ENCODE measurements around the gene APC.
A peak's percentile ranks its signal among the peaks of the same experiment; 100 is the strongest.

Gene APC

DNA sequence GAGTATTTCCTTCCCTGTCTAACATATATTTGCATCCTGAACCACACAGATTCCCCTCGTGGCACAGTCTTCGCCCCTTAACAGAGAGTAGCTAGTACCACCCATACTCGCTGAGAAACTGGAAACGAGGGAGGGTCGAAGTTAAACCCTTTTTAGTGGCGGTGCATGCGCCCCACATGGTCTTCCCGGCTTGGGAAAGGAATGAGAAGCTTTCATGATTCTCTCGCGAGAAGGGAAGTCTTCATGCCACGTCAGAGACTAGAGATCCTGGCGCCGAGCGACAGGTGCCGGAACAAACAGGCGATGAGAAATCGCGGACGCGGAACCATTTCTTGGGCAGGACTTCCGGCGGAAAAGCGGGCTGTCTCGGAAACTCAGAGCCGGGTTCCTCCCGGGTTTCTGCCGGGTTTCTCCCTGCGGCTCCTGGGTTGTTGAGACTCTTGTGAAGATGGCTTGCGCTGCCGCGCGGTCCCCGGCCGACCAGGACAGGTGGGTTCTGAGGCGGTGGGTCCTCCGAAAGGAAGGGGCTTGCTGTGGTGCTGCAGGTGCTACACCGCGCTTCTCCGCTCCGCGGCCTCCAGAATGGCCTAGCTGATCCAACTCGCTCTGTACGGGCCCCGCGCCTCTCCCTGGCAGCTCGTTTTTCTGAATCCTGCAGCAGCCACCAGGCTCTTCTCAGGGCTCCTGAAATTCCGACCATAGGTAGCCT is 123.4 kb downstream of the APC start, which contains the start of gene SRP19 (continued):
- TF ChIP-seq, protein P1, sequence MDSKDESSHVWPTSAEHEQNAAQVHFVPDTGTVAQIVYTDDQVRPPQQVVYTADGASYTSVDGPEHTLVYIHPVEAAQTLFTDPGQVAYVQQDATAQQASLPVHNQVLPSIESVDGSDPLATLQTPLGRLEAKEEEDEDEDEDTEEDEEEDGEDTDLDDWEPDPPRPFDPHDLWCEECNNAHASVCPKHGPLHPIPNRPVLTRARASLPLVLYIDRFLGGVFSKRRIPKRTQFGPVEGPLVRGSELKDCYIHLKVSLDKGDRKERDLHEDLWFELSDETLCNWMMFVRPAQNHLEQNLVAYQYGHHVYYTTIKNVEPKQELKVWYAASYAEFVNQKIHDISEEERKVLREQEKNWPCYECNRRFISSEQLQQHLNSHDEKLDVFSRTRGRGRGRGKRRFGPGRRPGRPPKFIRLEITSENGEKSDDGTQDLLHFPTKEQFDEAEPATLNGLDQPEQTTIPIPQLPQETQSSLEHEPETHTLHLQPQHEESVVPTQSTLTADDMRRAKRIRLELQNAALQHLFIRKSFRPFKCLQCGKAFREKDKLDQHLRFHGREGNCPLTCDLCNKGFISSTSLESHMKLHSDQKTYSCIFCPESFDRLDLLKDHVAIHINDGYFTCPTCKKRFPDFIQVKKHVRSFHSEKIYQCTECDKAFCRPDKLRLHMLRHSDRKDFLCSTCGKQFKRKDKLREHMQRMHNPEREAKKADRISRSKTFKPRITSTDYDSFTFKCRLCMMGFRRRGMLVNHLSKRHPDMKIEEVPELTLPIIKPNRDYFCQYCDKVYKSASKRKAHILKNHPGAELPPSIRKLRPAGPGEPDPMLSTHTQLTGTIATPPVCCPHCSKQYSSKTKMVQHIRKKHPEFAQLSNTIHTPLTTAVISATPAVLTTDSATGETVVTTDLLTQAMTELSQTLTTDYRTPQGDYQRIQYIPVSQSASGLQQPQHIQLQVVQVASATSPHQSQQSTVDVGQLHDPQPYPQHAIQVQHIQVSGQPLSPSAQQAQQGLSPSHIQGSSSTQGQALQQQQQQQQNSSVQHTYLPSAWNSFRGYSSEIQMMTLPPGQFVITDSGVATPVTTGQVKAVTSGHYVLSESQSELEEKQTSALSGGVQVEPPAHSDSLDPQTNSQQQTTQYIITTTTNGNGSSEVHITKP (tag by site-specific recombination; IDR thresholded peaks at IDR 0.05): peak; percentile 39
- TF ChIP-seq, protein P2, sequence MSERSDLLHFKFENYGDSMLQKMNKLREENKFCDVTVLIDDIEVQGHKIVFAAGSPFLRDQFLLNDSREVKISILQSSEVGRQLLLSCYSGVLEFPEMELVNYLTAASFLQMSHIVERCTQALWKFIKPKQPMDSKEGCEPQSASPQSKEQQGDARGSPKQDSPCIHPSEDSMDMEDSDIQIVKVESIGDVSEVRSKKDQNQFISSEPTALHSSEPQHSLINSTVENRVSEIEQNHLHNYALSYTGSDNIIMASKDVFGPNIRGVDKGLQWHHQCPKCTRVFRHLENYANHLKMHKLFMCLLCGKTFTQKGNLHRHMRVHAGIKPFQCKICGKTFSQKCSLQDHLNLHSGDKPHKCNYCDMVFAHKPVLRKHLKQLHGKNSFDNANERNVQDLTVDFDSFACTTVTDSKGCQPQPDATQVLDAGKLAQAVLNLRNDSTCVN (tag by site-specific recombination; optimal IDR thresholded peaks at IDR 0.05): peak; percentile 28
- TF ChIP-seq ZNF623 (tag by site-specific recombination; IDR thresholded peaks at IDR 0.05): no peak
- TF ChIP-seq, protein P3, sequence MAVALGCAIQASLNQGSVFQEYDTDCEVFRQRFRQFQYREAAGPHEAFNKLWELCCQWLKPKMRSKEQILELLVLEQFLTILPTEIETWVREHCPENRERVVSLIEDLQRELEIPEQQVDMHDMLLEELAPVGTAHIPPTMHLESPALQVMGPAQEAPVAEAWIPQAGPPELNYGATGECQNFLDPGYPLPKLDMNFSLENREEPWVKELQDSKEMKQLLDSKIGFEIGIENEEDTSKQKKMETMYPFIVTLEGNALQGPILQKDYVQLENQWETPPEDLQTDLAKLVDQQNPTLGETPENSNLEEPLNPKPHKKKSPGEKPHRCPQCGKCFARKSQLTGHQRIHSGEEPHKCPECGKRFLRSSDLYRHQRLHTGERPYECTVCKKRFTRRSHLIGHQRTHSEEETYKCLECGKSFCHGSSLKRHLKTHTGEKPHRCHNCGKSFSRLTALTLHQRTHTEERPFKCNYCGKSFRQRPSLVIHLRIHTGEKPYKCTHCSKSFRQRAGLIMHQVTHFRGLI (tag by site-specific recombination; IDR thresholded peaks at IDR 0.05): peak; percentile 38; the same call in 1 of the 2 replicates
- TF ChIP-seq ZNF654 (tag by site-specific recombination; IDR thresholded peaks at IDR 0.05; ENCODE audit: low read depth): no peak
- 0 out of 2 replicates have a peak, but pooled peaks have one; percentile 18 for TF ChIP-seq ZFP37 (tag by site-specific recombination; IDR thresholded peaks at IDR 0.05)
- TF ChIP-seq SP2 (tag by site-specific recombination; IDR thresholded peaks at IDR 0.05): peak; percentile 93
- peak; percentile 87; the same call in 1 of the 2 replicates for TF ChIP-seq SCRT1 (tag by site-specific recombination; IDR thresholded peaks at IDR 0.05; ENCODE audit: borderline replicate concordance)
- peak; percentile 82; the same call in 1 of the 2 replicates for TF ChIP-seq ZNF501 (tag by site-specific recombination; IDR thresholded peaks at IDR 0.05)
- TF ChIP-seq ZNF350 (tag by site-specific recombination; IDR thresholded peaks at IDR 0.05): no peak
- TF ChIP-seq, protein P4, sequence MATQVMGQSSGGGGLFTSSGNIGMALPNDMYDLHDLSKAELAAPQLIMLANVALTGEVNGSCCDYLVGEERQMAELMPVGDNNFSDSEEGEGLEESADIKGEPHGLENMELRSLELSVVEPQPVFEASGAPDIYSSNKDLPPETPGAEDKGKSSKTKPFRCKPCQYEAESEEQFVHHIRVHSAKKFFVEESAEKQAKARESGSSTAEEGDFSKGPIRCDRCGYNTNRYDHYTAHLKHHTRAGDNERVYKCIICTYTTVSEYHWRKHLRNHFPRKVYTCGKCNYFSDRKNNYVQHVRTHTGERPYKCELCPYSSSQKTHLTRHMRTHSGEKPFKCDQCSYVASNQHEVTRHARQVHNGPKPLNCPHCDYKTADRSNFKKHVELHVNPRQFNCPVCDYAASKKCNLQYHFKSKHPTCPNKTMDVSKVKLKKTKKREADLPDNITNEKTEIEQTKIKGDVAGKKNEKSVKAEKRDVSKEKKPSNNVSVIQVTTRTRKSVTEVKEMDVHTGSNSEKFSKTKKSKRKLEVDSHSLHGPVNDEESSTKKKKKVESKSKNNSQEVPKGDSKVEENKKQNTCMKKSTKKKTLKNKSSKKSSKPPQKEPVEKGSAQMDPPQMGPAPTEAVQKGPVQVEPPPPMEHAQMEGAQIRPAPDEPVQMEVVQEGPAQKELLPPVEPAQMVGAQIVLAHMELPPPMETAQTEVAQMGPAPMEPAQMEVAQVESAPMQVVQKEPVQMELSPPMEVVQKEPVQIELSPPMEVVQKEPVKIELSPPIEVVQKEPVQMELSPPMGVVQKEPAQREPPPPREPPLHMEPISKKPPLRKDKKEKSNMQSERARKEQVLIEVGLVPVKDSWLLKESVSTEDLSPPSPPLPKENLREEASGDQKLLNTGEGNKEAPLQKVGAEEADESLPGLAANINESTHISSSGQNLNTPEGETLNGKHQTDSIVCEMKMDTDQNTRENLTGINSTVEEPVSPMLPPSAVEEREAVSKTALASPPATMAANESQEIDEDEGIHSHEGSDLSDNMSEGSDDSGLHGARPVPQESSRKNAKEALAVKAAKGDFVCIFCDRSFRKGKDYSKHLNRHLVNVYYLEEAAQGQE (tag by site-specific recombination; IDR thresholded peaks at IDR 0.05): 0 out of 2 replicates have a peak, but pooled peaks have one; percentile 8
- peak; percentile 85 for TF ChIP-seq ZBTB20 (tag by site-specific recombination; IDR thresholded peaks at IDR 0.05)
- TF ChIP-seq, protein P5, sequence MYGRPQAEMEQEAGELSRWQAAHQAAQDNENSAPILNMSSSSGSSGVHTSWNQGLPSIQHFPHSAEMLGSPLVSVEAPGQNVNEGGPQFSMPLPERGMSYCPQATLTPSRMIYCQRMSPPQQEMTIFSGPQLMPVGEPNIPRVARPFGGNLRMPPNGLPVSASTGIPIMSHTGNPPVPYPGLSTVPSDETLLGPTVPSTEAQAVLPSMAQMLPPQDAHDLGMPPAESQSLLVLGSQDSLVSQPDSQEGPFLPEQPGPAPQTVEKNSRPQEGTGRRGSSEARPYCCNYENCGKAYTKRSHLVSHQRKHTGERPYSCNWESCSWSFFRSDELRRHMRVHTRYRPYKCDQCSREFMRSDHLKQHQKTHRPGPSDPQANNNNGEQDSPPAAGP (tag by site-specific recombination; IDR thresholded peaks at IDR 0.05): 0 out of 2 replicates have a peak, but pooled peaks have one; percentile 13

DNA sequence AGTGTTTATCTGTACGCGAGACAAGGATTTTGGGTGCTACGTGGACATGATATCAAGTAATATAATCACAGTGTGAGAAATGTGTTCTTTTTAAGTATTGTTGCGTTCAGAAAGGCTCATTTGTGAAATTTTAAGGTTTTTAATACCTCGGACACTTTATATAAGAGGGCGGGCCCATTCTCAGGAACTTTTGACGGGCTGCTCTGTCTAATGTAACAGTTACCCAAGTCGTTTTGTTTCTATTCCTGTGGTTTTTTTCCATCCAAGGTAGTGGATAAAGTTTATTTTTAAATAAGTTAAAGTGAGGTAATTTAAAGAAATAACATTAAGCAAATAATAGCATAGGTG is 123.9 kb downstream of the APC start:
- peaks cover 14% of the 10 kb centered on the region for H3K4me1 ChIP-seq (ENCODE audit: control insufficient read depth, insufficient read depth, low read length)
- no peaks in the 10 kb centered on the region for H3K9me3 ChIP-seq (ENCODE audit: control insufficient read depth, insufficient read depth, low read depth, low read length)
- POLR2A ChIA-PET: interaction anchor here (0.7 to 2.0 kb wide), 5 partner anchors 17 to 89 kb away, joined by 3 to 5 read pairs (median 3); partner anchors contain the start of gene REEP5
- H3K27ac ChIP-seq (ENCODE audit: extremely low read depth, low read depth, low read length): peak overlapping the region; percentile 81
- peaks cover 32 to 41% of the 10 kb centered on the region in 2 experiments for H3K36me3 ChIP-seq (ENCODE audit: control insufficient read depth in 2 of 2, insufficient read depth in 1 of 2, low read length in 2 of 2)
- CTCF ChIA-PET: interaction anchor here (0.5 to 0.6 kb wide), 2 partner anchors 60 to 647 kb away, joined by 3 read pairs; partner anchors contain the start of gene REEP5
- H3K4me3 ChIP-seq (ENCODE audit: low read depth, low read length): peak overlapping the region; percentile 63
- TF ChIP-seq, protein P6, sequence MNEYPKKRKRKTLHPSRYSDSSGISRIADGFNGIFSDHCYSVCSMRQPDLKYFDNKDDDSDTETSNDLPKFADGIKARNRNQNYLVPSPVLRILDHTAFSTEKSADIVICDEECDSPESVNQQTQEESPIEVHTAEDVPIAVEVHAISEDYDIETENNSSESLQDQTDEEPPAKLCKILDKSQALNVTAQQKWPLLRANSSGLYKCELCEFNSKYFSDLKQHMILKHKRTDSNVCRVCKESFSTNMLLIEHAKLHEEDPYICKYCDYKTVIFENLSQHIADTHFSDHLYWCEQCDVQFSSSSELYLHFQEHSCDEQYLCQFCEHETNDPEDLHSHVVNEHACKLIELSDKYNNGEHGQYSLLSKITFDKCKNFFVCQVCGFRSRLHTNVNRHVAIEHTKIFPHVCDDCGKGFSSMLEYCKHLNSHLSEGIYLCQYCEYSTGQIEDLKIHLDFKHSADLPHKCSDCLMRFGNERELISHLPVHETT (tag by site-specific recombination; IDR thresholded peaks at IDR 0.05): no peak
- TF ChIP-seq ZNF274 (IDR thresholded peaks at IDR 0.05; ENCODE audit: low read length) (no peak), ZNF274 (tag by site-specific recombination; IDR thresholded peaks at IDR 0.05; ENCODE audit: borderline replicate concordance) (no peak), GLI4 (tag by site-specific recombination; IDR thresholded peaks at IDR 0.05) (no peak)
- TF ChIP-seq, protein P7, sequence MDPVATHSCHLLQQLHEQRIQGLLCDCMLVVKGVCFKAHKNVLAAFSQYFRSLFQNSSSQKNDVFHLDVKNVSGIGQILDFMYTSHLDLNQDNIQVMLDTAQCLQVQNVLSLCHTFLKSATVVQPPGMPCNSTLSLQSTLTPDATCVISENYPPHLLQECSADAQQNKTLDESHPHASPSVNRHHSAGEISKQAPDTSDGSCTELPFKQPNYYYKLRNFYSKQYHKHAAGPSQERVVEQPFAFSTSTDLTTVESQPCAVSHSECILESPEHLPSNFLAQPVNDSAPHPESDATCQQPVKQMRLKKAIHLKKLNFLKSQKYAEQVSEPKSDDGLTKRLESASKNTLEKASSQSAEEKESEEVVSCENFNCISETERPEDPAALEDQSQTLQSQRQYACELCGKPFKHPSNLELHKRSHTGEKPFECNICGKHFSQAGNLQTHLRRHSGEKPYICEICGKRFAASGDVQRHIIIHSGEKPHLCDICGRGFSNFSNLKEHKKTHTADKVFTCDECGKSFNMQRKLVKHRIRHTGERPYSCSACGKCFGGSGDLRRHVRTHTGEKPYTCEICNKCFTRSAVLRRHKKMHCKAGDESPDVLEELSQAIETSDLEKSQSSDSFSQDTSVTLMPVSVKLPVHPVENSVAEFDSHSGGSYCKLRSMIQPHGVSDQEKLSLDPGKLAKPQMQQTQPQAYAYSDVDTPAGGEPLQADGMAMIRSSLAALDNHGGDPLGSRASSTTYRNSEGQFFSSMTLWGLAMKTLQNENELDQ (tag by site-specific recombination; IDR thresholded peaks at IDR 0.05; ENCODE audit: low read depth): no peak
